GM06990 (cell line): ENCODE measurements around the gene RPA1.
A peak's percentile ranks its signal among the peaks of the same experiment; 100 is the strongest.

Experiments
- DNase-seq: peaks from one replicate; pipeline ENCODE4 v3.0.0-alpha.2; 2011; ENCODE audit not compliant: insufficient read length; ENCODE audit errors: extremely low read depth
- H3K27me3 ChIP-seq: replicated peaks from 2 replicates; pipeline ENCODE4 v1.6.0; 2011; ENCODE audit warnings: low read length; ENCODE audit not compliant: control insufficient read depth, insufficient read depth
- H3K36me3 ChIP-seq: 2 replicates; pipeline ENCODE4 v1.5.1; 2011; ENCODE audit warnings: low read length; ENCODE audit not compliant: control insufficient read depth, insufficient read depth
- H3K4me3 ChIP-seq: replicated peaks from 2 replicates; pipeline ENCODE4 v1.5.1; 2011; ENCODE audit warnings: low read depth, mild to moderate bottlenecking, control low read depth, low read length
- TF ChIP-seq, protein P1 (sequence below): IDR thresholded peaks from 2 replicates; pipeline ENCODE4 v1.5.1; 2011; ENCODE audit warnings: low read length, control low read depth, mild to moderate bottlenecking, inconsistent platforms; ENCODE audit not compliant: insufficient read depth, poor library complexity, severe bottlenecking

Gene RPA1

DNA sequence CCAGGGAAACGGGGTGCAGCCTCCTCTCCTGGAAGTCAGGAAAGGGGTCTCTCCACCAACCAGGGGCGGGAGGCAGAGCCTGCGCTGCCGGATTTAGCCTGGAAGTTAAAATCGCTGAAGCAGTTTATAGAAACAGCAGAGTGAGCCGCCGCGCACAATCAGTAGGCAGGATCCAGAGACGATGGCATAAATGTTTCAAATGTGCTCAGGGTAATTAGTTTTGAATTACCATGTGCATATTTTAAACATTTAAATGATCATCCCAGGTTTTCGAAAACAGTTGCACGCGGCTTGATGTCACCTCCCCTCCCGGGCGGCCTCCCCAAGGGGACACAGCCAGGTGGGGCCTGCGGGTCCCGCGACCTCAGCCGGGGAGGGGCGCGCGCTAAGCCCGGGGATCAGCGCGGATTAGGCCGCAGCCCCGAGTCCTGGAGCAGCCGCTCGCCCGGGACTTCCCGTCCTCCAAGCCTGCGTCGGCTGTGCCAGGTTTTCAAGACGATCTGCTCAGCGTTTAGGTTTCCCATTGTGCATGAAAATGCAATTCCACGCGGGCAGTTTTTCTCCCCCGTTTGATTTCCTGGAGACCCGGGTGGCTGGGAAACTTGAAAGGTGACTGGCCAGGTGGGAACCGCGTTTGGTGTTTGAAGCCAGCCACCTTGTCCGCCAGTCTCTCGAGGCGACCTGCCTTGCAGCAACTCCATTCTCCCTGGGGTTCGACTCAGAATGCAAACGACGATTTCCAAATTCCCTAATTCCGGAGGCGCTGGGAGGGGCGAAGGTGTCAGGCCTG, 78.3 kb downstream of the RPA1 start:
- H3K27me3 ChIP-seq: no peaks in the 10 kb centered on the region; the same call in 1 of the 2 replicates
- H3K36me3 ChIP-seq: no peaks in the 10 kb centered on the region
- peak; percentile 36 for DNase-seq
- H3K4me3 ChIP-seq: peak overlapping the region; percentile 27; the same call in 1 of the 2 replicates
- TF ChIP-seq, protein P1, sequence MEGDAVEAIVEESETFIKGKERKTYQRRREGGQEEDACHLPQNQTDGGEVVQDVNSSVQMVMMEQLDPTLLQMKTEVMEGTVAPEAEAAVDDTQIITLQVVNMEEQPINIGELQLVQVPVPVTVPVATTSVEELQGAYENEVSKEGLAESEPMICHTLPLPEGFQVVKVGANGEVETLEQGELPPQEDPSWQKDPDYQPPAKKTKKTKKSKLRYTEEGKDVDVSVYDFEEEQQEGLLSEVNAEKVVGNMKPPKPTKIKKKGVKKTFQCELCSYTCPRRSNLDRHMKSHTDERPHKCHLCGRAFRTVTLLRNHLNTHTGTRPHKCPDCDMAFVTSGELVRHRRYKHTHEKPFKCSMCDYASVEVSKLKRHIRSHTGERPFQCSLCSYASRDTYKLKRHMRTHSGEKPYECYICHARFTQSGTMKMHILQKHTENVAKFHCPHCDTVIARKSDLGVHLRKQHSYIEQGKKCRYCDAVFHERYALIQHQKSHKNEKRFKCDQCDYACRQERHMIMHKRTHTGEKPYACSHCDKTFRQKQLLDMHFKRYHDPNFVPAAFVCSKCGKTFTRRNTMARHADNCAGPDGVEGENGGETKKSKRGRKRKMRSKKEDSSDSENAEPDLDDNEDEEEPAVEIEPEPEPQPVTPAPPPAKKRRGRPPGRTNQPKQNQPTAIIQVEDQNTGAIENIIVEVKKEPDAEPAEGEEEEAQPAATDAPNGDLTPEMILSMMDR: no peak

DNA sequence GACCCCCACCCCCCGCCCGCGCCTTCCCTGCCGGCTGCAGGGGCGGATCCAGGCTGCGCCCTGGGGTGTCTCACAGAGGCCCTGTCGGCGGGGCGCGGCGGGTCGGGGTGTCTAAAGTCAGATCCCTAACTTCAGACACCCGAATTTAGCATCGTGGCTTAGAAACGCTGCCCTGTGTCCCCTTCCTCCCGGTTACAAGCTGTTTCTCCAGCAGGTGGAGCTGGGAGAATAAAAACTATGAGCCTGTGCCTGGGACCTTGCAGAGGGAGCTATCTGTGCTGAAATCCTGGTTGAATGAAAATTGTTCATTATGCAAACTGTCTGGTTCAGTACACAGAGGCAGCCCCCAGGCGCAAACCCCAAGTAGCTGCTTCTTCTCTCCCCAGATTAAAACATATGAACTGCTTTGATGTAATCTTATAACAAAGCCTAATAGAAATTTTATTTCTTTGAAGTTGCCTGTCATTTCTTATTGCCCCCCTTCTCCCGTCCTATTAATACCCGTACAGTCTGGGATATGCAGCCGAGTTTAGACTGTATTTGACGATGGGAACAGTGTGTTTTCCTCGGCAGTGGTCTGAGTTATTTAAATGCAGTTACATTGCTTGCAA, 79.0 kb downstream of the RPA1 start:
- Histone ChIP-seq H3K27me3 (no peaks in the 10 kb centered on the region; the same call in 1 of the 2 replicates), H3K36me3 (no peaks in the 10 kb centered on the region), H3K4me3 (peak overlapping the region; percentile 27; the same call in 1 of the 2 replicates)
- no peak for DNase-seq
- TF ChIP-seq, protein P1: peak; percentile 58

DNA sequence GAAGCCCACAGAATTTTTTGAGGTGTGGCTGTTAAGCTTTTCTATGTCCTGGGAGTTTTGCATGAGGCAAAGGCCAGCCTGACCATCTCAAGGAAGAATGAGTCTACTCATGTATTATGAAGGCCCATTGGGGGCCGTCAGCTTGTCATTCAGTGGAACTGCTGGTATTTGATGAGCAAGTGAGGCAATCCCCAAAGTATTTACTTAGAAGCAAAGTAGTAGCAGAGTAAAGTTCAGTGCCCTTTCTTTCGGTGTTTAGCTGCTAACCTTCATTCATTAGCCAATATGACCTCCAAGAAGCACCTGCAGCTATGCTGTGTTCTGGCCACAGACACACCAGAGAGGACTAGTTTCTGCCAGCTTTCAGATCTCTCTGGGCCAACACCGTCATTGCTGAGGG, 80.2 kb downstream of the RPA1 start:
- TF ChIP-seq, protein P1: no peak
- Histone ChIP-seq H3K36me3 (no peaks in the 10 kb centered on the region), H3K27me3 (no peaks in the 10 kb centered on the region; the same call in 1 of the 2 replicates), H3K4me3 (no peak overlapping the region)
- no peak for DNase-seq

DNA sequence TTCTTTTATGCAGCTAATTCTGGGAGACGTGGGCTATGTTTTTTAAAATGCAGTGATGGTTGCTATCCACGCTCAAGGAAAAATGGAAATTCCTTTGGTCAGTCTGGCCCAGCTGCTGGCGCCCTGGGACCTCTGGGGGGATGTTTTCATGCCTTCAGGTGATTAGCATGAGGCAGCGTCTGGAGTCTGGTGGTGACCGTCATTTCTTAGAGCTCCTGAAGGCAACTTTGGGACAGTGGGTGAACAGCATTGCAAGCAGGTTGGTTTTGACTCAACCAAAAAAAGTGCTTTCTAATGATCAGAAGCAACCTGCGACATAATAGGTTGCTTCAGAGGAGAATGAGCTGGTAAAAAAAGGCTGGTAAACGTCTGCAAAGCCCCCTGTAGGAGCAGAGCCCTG, 82.3 kb downstream of the RPA1 start:
- no peak overlapping the region for H3K4me3 ChIP-seq
- H3K27me3 ChIP-seq: no peaks in the 10 kb centered on the region; the same call in 1 of the 2 replicates
- TF ChIP-seq, protein P1: no peak

DNA sequence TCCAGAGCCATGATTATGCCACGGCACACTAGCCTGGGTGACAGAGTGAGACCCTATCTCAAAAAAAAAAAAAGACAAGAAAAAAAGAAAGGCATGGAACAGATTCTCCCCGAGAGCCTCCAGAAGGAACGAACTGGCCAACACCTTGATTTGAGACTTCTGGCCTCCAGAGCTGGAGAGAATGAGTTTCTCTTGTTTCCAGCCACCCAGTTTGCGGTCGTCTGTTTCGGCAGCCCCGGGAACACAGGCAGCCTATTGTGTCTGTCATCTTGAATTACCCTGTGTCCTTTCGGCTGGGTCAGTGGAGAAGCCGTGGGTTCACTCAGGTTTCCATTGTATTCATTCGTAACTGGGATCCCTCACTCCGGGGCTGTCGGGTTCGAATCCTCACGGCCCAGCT, 83.9 kb downstream of the RPA1 start:
- no peaks in the 10 kb centered on the region for H3K27me3 ChIP-seq
- TF ChIP-seq, protein P1: no peak
- DNase-seq: no peak
- no peak overlapping the region for H3K4me3 ChIP-seq
- no peaks in the 10 kb centered on the region for H3K36me3 ChIP-seq

More for the DNA sequence above, 82.3 kb downstream of the RPA1 start:
- H3K36me3 ChIP-seq: no peaks in the 10 kb centered on the region
- DNase-seq: no peak
